ENCODE data around the gene GALNT9.

Gene GALNT9

DNA sequence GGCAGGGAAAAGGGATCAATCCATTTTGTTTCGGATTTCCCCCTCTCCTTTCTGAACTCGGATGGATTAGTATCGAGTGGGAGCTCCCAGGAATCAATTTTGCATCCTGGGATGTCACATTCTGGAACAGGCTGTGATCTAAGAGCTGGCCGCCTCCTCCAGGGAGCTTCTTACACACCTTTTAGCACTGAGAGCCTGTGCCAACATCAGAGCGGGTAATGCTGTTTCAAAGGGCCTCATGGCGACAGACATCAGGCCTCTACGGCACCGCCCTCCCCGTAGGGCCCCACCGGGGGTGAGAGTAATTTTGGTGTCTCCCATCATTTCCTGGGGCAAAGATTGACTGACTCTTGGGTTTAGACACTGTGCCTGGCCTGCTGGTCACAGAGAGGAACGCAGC, 2.7 kb downstream of the GALNT9 start:
- H3K4me3 ChIP-seq (ENCODE audit: low read depth, low read length): no peak overlapping the region
- CTCF ChIA-PET: no interaction called here
- POLR2A ChIA-PET: no interaction called here
- TF ChIP-seq, protein P1, sequence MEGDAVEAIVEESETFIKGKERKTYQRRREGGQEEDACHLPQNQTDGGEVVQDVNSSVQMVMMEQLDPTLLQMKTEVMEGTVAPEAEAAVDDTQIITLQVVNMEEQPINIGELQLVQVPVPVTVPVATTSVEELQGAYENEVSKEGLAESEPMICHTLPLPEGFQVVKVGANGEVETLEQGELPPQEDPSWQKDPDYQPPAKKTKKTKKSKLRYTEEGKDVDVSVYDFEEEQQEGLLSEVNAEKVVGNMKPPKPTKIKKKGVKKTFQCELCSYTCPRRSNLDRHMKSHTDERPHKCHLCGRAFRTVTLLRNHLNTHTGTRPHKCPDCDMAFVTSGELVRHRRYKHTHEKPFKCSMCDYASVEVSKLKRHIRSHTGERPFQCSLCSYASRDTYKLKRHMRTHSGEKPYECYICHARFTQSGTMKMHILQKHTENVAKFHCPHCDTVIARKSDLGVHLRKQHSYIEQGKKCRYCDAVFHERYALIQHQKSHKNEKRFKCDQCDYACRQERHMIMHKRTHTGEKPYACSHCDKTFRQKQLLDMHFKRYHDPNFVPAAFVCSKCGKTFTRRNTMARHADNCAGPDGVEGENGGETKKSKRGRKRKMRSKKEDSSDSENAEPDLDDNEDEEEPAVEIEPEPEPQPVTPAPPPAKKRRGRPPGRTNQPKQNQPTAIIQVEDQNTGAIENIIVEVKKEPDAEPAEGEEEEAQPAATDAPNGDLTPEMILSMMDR (IDR thresholded peaks at IDR 0.05; ENCODE audit: insufficient read depth, low read length, missing control alignments): no peak
- DNase-seq (ENCODE audit: low read depth, low spot score): no peak

DNA sequence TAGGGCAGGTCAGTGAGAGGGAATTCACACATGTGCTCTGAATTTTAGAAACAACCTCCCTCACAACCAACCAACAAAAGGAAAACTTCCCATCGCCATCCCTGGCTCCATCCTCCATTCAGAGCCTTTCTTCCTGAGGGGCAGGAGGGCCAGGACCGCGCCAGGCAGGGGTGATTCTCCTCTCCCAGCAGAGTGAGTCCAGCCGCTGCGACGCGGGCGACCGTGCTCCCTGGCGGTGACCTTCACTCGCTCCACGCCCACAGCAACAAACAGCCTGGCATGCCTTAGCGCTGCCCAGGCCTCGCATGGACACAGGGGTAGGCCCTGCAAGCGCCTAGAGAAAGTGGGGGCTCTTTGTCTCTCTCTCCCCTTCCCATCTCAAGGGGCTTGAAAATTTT, 3.7 kb downstream of the GALNT9 start:
- DNase-seq (ENCODE audit: low read depth, low spot score): no peak
- H3K4me3 ChIP-seq (ENCODE audit: low read depth, low read length): no peak overlapping the region
- TF ChIP-seq, protein P1 (IDR thresholded peaks at IDR 0.05; ENCODE audit: insufficient read depth, low read length, missing control alignments): no peak
- ChIA-PET CTCF (no interaction called here), POLR2A (no interaction called here)

DNA sequence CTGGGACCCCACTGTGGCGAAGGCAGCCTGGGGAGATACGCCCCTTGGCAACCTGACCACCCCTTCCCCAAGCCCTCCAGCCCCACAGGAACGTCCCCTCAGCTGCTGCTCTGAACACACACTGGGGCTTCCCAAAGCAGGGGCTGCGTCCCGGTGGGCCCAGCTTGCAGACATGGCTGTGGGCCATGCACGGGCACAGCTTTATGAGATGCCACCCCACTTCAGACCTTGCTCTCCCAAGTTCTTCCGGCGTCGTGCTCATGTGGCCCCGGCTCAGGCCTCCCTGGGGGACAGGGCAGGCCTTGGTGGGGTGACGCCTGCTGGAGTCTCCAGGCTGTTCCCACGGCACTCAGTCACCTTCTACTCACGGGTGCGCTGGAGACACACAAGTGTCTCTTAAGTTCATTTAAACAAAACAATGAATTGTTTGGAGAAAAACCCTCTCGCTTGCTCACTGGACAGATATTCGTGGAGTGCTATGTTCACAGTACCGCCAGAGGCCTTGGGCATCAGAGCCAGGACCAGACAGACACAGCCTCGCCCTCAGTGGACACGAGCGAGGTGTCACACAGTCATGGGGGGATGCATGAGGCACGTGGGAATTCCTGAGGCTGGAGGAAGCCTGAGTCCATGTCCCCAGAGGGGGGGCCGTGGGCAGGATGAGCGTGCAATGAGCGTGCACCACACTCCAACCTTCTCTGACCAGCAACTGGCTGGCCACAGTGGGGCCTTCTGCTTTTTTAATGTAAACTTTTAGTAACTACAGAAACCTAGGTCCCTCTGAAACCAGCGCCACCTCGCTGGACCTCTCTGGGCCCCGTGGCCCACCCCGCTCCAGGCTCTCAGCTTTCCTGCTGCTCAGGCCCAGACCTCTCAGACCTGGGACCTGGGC, 4.3 kb downstream of the GALNT9 start:
- ChIA-PET POLR2A (no interaction called here), CTCF (no interaction called here)
- no peak overlapping the region for H3K4me3 ChIP-seq (ENCODE audit: low read depth, low read length)
- no peak for DNase-seq (ENCODE audit: low read depth, low spot score)
- TF ChIP-seq, protein P1 (IDR thresholded peaks at IDR 0.05; ENCODE audit: insufficient read depth, low read length, missing control alignments): no peak

DNA sequence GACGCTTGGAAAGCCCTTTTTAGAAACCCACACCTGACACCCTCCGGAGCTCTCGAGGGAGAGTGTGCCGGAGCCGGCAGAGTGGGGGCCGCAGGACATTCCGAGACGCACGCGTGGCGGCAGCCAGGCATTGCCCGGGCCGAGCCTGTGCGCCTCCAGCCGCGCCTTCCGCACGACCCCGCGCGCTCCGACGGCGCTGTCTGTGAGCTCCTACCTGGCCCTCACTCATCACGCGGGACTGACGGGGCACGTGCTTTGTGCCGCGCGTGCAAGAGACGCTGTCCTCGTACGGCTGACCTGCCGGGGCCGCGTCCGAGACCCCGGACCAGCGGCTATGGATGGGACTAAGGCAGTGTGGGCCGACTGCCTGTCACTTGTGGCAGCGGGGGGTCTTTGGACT, 5.2 kb downstream of the GALNT9 start:
- no peak for DNase-seq (ENCODE audit: low read depth, low spot score)
- ChIA-PET CTCF (no interaction called here), POLR2A (no interaction called here)
- H3K4me3 ChIP-seq (ENCODE audit: low read depth, low read length): no peak overlapping the region
- TF ChIP-seq, protein P1 (IDR thresholded peaks at IDR 0.05; ENCODE audit: insufficient read depth, low read length, missing control alignments): no peak

DNA sequence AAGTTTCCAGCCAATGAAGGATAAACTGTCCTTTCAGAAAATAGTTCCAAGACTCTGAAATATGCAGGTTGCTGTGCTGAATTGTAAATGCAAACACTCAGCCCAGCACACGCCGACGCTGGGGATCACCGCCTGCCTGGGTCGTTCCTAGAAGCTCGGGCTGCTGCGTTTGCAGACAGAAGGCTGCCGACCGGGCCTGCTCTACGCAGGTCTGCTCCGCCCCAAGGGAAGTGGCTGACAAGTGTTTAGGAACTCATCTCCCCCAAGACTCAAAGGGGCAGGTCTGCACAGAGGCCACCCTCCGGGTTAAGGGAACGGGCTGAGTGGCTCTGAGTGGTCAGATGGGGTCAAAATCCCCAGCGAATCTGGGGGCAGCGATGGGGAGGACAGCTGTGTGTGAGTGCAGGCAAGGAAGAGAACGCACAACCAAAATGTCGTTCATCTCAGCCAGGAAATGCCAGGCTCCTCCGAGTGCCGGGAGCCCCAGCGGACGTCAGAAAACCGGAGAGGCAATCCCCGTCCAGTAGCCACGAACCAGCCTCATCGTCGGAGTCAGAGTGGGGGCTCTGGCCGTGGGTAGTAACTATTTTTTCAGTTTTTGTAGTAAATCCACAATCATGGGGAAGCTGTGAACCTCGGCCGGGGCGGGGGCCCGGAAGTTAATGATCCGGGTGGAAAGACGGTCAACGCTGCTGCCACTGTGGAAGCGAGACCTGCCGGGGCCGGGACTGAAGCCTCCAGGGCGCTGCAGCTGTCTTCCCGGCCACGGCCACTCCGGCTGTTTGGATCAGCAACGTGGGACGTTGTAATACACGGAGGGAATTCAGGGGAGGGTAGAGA, 6.0 kb downstream of the GALNT9 start:
- no peak for DNase-seq (ENCODE audit: low read depth, low spot score)
- ChIA-PET POLR2A (no interaction called here), CTCF (no interaction called here)
- TF ChIP-seq, protein P1 (IDR thresholded peaks at IDR 0.05; ENCODE audit: insufficient read depth, low read length, missing control alignments): no peak
- no peak overlapping the region for H3K4me3 ChIP-seq (ENCODE audit: low read depth, low read length)

Data from AG04449 (cell line).